ENCODE data around the gene YOD1. TPM values are rescaled to one million over a fixed set of nuclear protein-coding genes. Genes with fewer than 3 reads are reported as not detected.
A peak's percentile ranks its signal among the peaks of the same experiment; 100 is the strongest.

The YOD1 gene
- total RNA-seq, 1 experiment from 2014 or later: 12.5 TPM

DNA sequence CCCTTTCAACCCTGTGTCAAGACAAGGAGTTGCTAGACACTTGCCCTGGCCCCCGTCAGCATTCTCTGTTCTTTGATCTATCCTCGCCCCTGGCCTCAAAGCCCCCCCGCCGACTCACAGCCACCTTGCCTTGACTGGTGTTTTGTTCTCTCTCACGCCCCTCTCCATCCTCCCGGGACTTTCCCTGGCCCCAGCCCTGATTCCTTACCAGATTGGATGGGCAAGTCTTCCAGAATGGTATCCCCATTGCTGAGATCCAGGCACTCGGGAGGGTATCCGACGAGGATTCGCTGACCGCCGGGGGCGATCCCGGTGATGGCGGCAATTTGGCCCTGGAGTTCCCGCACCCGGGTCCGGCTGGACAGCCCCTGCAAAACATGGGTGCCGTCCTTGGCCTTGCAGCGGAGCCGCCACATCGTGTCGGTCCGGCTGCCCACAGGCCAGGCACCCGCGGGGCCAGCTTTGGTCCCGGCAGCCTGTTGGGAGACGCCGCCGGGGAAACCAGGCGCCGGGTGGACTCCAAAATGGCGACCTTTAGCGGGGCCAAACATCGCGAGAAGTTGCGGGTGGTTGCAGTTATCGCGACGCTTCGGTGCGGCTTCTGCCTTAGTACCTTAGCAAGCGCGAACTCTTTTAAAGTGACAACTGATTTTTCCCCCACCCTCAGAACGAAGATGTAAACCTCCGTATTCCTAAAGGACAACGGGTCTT lies 373 bp downstream of the YOD1 start:
- DNase-seq: peak; percentile 84 to 89

DNA sequence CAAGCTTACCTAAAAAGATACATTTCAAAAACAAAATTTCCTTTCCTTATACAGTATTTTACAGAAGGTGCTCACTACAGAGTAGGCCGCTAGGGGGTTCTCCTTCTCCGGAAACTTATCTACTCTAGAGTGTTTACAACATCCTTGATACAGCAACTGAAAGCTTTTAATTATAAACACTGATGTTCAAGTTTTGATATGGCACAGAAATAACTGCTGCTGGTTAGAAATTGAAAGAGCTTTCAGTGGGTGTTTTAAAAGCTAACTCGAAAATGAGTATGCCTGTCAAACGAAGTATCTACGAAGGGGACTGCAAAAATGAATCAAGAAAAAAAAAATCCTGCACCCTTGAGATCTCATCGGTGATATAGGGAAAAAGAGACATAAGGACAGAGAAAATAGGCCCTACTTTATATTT lies 1.0 kb downstream of the YOD1 start:
- intact Hi-C loops (cut with micrococcal nuclease; ENCODE audit: unreplicated experiment): loop anchor here (1.0 to 10.0 kb wide), 4 partner anchors 23 to 702 kb away; partner anchors contain the start of genes CD46 and DYRK3
- Histone ChIP-seq H3F3A (ENCODE audit: insufficient read depth, low read depth) (peaks cover 36% of the 10 kb centered on the region), H3K9me2 (ENCODE audit: insufficient read depth) (no peaks in the 10 kb centered on the region), H3K27me3 (ENCODE audit: insufficient read depth, low read depth) (no peaks in the 10 kb centered on the region), H3K4me3 (peak overlapping the region; percentile 93), H3K4me1 (replicated peaks; ENCODE audit: insufficient read depth) (peaks cover 58% of the 10 kb centered on the region), H3K4me2 (peak overlapping the region; percentile 86), H3K79me2 (ENCODE audit: low read depth) (peaks cover 67% of the 10 kb centered on the region), H3K9me3 (ENCODE audit: insufficient read depth, low read depth) (no peaks in the 10 kb centered on the region), H4K20me1 (ENCODE audit: insufficient read depth) (0 out of 2 replicates have a peak, but pooled peaks cover 9% of the 10 kb centered on the region), H3K27ac (peak overlapping the region; percentile 92), H2AFZ (peak overlapping the region; percentile 85; the same call in 1 of the 2 replicates), H3K36me3 (ENCODE audit: low read depth) (peaks cover 45% of the 10 kb centered on the region)
- BruUV-seq (replicated peaks): no TSS peak
- CTCF ChIA-PET: interaction anchor here (0.9 to 1.2 kb wide), 3 partner anchors 17 to 28 kb away, joined by 4 to 6 read pairs (median 5); partner anchors contain the start of gene C1orf116
- POLR2A ChIA-PET (ENCODE audit: unreplicated experiment): interaction anchor here (0.5 to 3.1 kb wide), 6 partner anchors 18 to 426 kb away, joined by 3 to 15 read pairs (median 8); partner anchors contain the start of gene C1orf116
- DNase-seq: no peak
- peak; percentile 89 for TF ChIP-seq CTCF (conservative IDR thresholded peaks at IDR 0.05)
- TF ChIP-seq EZH2 (IDR thresholded peaks at IDR 0.05; ENCODE audit: low read depth): no peak

More for the DNA sequence above, 373 bp downstream of the YOD1 start:
- peaks cover 51% of the 10 kb centered on the region for H3K4me1 ChIP-seq (replicated peaks; ENCODE audit: insufficient read depth)
- H3K27ac ChIP-seq: peak overlapping the region; percentile 92
- peaks cover 38% of the 10 kb centered on the region for H3K36me3 ChIP-seq (ENCODE audit: low read depth)
- ChIA-PET POLR2A (ENCODE audit: unreplicated experiment) (interaction anchor here (3.1 kb wide), 1 partner anchor 18 kb away, joined by 14 read pairs; the partner anchor contains the start of gene C1orf116), CTCF (interaction anchor here (0.9 to 1.2 kb wide), 3 partner anchors 18 to 29 kb away, joined by 4 to 6 read pairs (median 5); partner anchors contain the start of gene C1orf116)
- H3K4me3 ChIP-seq: peak overlapping the region; percentile 93
- no peaks in the 10 kb centered on the region for H3K9me2 ChIP-seq (ENCODE audit: insufficient read depth)
- BruUV-seq (replicated peaks): TSS peak; percentile 23
- no peaks in the 10 kb centered on the region for H3K9me3 ChIP-seq (ENCODE audit: insufficient read depth, low read depth)
- intact Hi-C loops (cut with micrococcal nuclease; ENCODE audit: unreplicated experiment): loop anchor here (1.0 to 10.0 kb wide), 7 partner anchors 18 to 702 kb away; partner anchors contain the start of genes C1orf116, CD46, CD55 and DYRK3
- H4K20me1 ChIP-seq (ENCODE audit: insufficient read depth): 0 out of 2 replicates have a peak, but pooled peaks cover 9% of the 10 kb centered on the region
- peaks cover 61% of the 10 kb centered on the region for H3K79me2 ChIP-seq (ENCODE audit: low read depth)
- H3K4me2 ChIP-seq: peak overlapping the region; percentile 86
- TF ChIP-seq CTCF (conservative IDR thresholded peaks at IDR 0.05): no peak
- TF ChIP-seq EZH2 (IDR thresholded peaks at IDR 0.05; ENCODE audit: low read depth): no peak
- H2AFZ ChIP-seq: peak overlapping the region; percentile 85
- no peaks in the 10 kb centered on the region for H3K27me3 ChIP-seq (ENCODE audit: insufficient read depth, low read depth)
- H3F3A ChIP-seq (ENCODE audit: insufficient read depth, low read depth): peaks cover 36% of the 10 kb centered on the region

DNA sequence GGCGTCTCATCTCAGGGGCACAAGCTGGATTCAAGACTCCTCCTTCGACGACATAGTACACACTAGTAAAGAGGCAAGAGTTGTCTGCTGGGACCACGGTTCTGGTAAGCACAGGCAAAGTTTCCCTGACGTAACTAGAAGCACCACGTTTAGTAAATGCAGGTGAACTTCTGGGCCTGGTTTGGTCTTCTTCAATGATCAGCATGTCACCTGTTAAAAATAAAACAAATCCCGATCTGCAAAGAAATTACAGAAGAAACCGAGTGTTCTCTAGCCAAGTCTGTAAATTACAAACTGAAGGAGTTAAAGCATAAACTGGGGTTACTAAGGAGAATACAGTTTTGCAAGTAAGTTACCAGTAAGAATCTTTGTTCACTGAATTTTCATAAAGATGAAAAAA lies 1.5 kb downstream of the YOD1 start:
- ChIA-PET POLR2A (ENCODE audit: unreplicated experiment) (interaction anchor here (0.5 to 3.1 kb wide), 6 partner anchors 17 to 425 kb away, joined by 3 to 15 read pairs (median 8); partner anchors contain the start of gene C1orf116), CTCF (interaction anchor here (0.9 to 1.2 kb wide), 3 partner anchors 17 to 28 kb away, joined by 4 to 6 read pairs (median 5); partner anchors contain the start of gene C1orf116)
- TF ChIP-seq CTCF (conservative IDR thresholded peaks at IDR 0.05): no peak
- Histone ChIP-seq H3F3A (ENCODE audit: insufficient read depth, low read depth) (peaks cover 35% of the 10 kb centered on the region), H3K9me2 (ENCODE audit: insufficient read depth) (no peaks in the 10 kb centered on the region), H2AFZ (no peak overlapping the region), H3K27ac (peak overlapping the region; percentile 92), H3K79me2 (ENCODE audit: low read depth) (peaks cover 72% of the 10 kb centered on the region), H3K4me3 (peak overlapping the region; percentile 93), H4K20me1 (ENCODE audit: insufficient read depth) (0 out of 2 replicates have a peak, but pooled peaks cover 9% of the 10 kb centered on the region), H3K27me3 (ENCODE audit: insufficient read depth, low read depth) (no peaks in the 10 kb centered on the region), H3K9me3 (ENCODE audit: insufficient read depth, low read depth) (no peaks in the 10 kb centered on the region), H3K4me2 (peak overlapping the region; percentile 86), H3K36me3 (ENCODE audit: low read depth) (peaks cover 47% of the 10 kb centered on the region), H3K4me1 (replicated peaks; ENCODE audit: insufficient read depth) (peaks cover 58% of the 10 kb centered on the region)
- no TSS peak for BruUV-seq (replicated peaks)
- DNase-seq: no peak
- intact Hi-C loops (cut with micrococcal nuclease; ENCODE audit: unreplicated experiment): no loop called here

Data from PC-9 (cell line).